ENCODE data around the gene NIBAN1. TPM values are rescaled to one million over a fixed set of nuclear protein-coding genes. Genes with fewer than 3 reads are reported as not detected.

Gene NIBAN1
- total and polyA plus RNA-seq, 2 donors (not counting 3 experiments of a cell fraction or from before 2014, with no cell fraction given): 0.23 to 2.8 TPM

GRCh38 chr1:184931566-184931965, 42.7 kb downstream of the NIBAN1 start:
- Histone ChIP-seq H2AFZ (ENCODE audit: low read depth, low read length) (no peak overlapping the region), H3K36me3 (ENCODE audit: control insufficient read depth in 2 of 2, extremely low read depth in 1 of 2, insufficient read depth in 2 of 2, low read length in 2 of 2) (no peaks in the 10 kb centered on the region), H3K4me2 (ENCODE audit: insufficient read depth, low read length) (no peak overlapping the region), H3K4me3 (replicated peaks in 1 of 3; ENCODE audit: insufficient read depth in 1 of 3, low read depth in 1 of 3, low read length in 3 of 3) (no peak overlapping the region), H3K27ac (ENCODE audit: insufficient read depth, low read depth, low read length) (no peak overlapping the region), H3K27me3 (ENCODE audit: control insufficient read depth in 2 of 2, insufficient read depth in 2 of 2, low read length in 2 of 2) (no peaks in the 10 kb centered on the region), H4K20me1 (replicated peaks; ENCODE audit: control insufficient read depth, extremely low read depth, insufficient read depth, low read length) (no peaks in the 10 kb centered on the region), H3K79me2 (ENCODE audit: control insufficient read depth, insufficient read depth, low read length) (no peaks in the 10 kb centered on the region), H3K9me1 (replicated peaks; ENCODE audit: control insufficient read depth, extremely low read depth, insufficient read depth, low read length) (no peaks in the 10 kb centered on the region), H3K9ac (replicated peaks; ENCODE audit: extremely low read depth, insufficient read depth, low read length) (no peak overlapping the region), H3K9me3 (replicated peaks; ENCODE audit: control insufficient read depth, insufficient read depth, low read length) (no peaks in the 10 kb centered on the region), H3K4me1 (ENCODE audit: control insufficient read depth, extremely low read depth, insufficient read depth, low read length) (no peaks in the 10 kb centered on the region)
- ChIA-PET CTCF (interaction anchor here (1.6 kb wide), 1 partner anchor 8 kb away, joined by 3 read pairs; no protein-coding TSS in a partner anchor), POLR2A (no interaction called here)
- FAIRE-seq: peak; percentile 49
- no TSS peak for BruUV-seq (replicated peaks)
- peak; percentile 10 for DNase-seq (ENCODE audit: low read depth, low spot score)
- intact Hi-C loops (cut with micrococcal nuclease) (no loop called here), dilution Hi-C loops (cut with MboI; ENCODE audit: extremely low pct_ligation_motif_present, low sequenced_read_pairs) (no loop called here)
- TF ChIP-seq EZH2 (IDR thresholded peaks at IDR 0.05; ENCODE audit: borderline replicate concordance, low read depth, low read length, severe bottlenecking) (no peak), CTCF (IDR thresholded peaks at IDR 0.05; ENCODE audit: extremely low read depth in 1 of 2, insufficient read depth in 1 of 2, low read depth in 1 of 2, low read length in 2 of 2) (no peak), FOS (IDR thresholded peaks at IDR 0.05; ENCODE audit: borderline replicate concordance, insufficient read depth, low read length) (no peak), POLR2A (IDR thresholded peaks at IDR 0.05; ENCODE audit: low read depth, low read length) (no peak), MAX (IDR thresholded peaks at IDR 0.05; ENCODE audit: insufficient read depth, insufficient read length) (no peak), GATA2 (IDR thresholded peaks at IDR 0.05; ENCODE audit: insufficient read depth, insufficient read length, low read depth, low read length) (no peak), MYC (IDR thresholded peaks at IDR 0.05; ENCODE audit: low read depth, low read length) (no peak), POLR2AphosphoS5 (IDR thresholded peaks at IDR 0.05; ENCODE audit: insufficient read depth, low read depth, low read length) (no peak), JUN (IDR thresholded peaks at IDR 0.05; ENCODE audit: borderline replicate concordance, insufficient read depth, insufficient read length, low read depth) (no peak)

All from endothelial cell of umbilical vein (primary cell).